DMS114 treated with DMSO at 0.1 percent for 48 hours (cell line): ENCODE results near the gene MPPED1.

Source experiments
- DNase-seq: peaks from one replicate; lab custom pipeline; 2025; ENCODE audit not compliant: unreplicated experiment; lab: John Stamatoyannopoulos, UW

Gene MPPED1

GRCh38 chr22:43535741-43536140, 123.9 kb downstream of the MPPED1 start:
- no peak for DNase-seq

DNA sequence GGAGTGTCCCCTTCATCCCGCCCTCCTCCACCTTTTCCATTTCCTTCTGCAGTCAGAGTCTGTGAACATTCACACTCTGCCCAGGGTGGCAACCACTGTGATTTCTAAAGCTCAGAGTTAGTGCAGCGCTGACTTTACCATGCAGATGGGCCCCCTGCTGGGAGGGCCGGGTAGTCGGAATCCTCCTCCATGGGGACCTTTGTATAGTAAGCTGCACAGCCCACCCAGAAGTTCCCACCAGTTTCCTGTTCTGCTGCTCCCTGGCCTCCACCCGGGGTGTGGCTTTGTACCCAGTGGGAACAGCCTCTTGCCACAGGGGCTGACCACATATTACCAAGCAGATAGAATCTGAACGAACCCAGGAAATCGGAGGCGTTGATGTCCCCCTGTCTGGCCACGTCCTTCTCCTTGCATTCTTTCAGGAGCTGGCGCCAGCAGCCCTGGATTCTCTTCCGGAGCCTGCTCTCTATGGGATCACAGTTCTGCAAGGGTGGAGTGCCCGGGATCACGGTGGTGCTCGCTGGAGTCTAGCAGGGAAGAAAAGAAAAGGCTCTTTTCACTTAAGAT, 125.3 kb downstream of the MPPED1 start:
- no peak for DNase-seq

- no peak for DNase-seq
Measured at GRCh38 chr22:43539572-43540528, 128.0 kb downstream of the MPPED1 start.

DNA sequence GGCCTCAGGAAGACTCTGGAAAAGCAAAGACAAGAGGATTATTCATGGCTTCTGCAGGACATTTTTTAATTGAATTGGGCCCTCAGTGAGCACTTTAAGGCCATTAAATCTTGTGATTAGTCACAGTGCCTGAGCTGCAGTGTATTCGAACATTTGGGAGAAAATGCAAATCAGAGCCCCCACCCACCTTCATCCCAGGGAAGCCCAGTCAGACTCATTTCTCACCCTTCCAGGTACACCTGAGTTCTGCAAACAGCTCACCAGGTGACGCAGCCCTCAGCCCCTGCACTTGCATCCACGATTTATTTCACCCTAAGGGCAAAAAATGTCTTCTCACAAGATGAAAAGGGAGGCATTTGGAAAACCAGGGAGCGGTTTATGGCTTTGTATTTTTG, 128.7 kb downstream of the MPPED1 start:
- no peak for DNase-seq

DNA sequence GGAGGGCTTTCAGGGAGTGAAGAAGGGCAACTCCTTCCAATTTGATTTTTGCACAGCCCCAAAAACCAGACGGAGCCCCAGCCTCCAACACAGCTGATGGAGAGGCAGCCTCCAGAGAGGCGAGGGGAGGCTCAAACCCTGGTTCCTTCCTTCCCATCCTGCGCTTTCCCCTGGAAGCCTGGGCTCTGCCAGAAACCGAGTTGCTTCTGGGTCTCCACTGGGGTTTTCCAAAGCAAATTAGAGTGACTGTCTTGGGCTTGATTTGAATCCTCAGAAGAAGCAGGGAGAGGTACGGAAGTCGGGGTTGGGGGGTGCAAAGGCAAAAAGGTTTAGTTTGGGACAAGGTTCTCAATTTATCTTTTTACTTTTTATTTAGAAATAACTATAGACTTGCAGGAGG, 129.2 kb downstream of the MPPED1 start:
- no peak for DNase-seq

GRCh38 chr22:43541462-43542407, 129.9 kb downstream of the MPPED1 start:
- no peak for DNase-seq

DNA sequence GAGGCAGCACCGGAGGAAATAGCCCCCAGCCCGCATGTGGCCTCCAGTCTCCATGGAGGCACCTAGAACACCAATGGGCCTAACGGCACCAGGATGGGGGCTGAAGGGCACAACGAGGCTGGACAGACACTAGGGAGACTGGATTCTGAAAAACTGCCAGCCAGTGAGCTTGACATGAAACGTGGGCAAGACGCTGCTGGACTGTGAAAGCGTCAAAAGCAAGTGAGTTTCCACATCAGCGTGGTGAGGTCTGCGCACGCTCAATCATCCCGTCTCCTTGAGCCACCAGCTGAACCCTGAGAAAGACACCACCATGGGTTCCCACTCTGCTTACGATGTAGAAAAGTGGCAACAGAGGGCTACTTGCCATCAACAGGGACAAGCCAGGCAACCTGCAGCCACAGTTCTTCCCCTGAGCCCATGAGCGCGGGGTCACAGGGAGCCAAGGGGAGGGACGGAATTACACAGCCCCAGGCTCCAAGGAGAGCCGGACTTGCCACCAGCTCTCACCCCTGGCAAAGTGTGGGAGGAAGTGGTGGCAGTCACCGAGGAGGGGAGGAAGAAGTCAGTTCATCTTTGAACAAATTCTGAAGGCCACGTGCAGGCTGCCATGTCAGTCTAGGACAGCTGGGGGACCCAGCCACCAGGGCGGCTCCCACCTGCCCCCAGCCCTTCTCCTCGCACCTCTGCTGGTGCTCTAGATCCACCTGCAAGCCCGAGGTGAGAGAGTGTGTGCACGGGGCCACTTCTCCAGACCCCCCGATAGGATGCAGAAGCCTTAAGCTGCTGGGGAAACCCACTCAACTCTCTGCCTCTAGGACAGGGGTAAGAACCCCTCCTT, 131.1 kb downstream of the MPPED1 start:
- DNase-seq, result no peak

- DNase-seq, result no peak
Measured at GRCh38 chr22:43543522-43544288, 131.9 kb downstream of the MPPED1 start.

GRCh38 chr22:43544289-43544673, 132.5 kb downstream of the MPPED1 start:
- DNase-seq, result no peak

DNA sequence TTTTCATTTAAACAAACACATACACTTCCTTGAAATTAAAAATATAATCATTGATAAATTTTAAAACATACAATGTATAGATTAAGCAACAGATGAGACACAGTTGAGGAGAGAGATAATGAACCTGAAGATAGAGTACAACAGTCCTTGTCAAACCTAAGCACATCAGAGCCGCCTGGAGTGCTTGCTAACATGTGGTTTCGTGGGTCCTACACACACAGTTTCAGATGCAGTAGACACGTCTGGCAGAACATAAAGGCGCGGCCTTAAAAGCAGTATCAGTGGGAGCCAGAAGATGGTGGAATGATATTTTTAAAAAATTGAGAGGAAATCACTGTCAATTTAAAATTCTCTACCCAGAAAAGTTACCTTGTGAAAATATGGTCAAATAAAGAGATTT, 134.4 kb downstream of the MPPED1 start:
- DNase-seq, result no peak

- DNase-seq, result no peak
Measured at GRCh38 chr22:43550024-43550620, 138.3 kb downstream of the MPPED1 start.

GRCh38 chr22:43550672-43551071, 138.9 kb downstream of the MPPED1 start:
- DNase-seq, result no peak

DNA sequence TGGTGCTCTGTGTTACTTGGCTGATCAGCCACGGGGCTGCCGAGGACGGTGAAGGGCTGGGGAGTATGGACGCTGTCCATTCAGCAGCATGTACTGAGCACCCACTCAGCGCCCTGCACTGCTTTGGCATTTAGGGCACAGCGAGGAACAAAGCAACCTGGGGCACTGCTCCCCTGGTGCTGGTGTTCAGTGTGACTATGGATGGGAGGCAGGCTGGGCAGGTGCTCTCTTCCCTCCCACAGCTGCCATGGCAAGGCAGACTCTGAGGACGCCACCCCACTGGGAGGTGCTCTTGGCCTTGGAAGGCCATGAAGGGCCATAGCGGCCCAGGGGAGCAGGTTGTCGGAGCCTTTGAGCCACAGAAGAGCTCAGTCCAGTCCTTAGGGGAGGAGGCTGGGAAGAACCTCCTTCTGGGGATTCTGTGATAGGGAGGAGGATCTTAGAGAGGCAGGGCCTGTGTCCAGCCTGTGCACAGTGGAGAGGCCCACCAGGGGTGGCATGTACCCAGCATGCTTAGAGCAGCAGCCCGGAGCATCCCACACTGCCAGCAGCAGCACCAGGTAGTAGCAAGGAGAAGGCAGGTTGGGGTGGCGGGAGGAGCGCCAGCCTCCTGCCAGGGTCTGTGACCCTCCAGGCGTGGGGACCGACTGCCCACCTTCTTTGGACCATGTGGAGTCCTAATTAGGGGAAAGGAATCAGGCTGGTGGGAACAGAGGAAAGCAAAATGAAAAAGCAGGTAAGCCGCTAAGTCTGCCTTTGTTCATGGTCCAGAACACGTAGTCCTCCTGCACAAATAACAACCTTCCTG, 141.8 kb downstream of the MPPED1 start:
- DNase-seq, result no peak

- DNase-seq, result no peak
Measured at GRCh38 chr22:43554259-43554636, 142.4 kb downstream of the MPPED1 start.

GRCh38 chr22:43554694-43555365, 143.0 kb downstream of the MPPED1 start:
- DNase-seq, result no peak

DNA sequence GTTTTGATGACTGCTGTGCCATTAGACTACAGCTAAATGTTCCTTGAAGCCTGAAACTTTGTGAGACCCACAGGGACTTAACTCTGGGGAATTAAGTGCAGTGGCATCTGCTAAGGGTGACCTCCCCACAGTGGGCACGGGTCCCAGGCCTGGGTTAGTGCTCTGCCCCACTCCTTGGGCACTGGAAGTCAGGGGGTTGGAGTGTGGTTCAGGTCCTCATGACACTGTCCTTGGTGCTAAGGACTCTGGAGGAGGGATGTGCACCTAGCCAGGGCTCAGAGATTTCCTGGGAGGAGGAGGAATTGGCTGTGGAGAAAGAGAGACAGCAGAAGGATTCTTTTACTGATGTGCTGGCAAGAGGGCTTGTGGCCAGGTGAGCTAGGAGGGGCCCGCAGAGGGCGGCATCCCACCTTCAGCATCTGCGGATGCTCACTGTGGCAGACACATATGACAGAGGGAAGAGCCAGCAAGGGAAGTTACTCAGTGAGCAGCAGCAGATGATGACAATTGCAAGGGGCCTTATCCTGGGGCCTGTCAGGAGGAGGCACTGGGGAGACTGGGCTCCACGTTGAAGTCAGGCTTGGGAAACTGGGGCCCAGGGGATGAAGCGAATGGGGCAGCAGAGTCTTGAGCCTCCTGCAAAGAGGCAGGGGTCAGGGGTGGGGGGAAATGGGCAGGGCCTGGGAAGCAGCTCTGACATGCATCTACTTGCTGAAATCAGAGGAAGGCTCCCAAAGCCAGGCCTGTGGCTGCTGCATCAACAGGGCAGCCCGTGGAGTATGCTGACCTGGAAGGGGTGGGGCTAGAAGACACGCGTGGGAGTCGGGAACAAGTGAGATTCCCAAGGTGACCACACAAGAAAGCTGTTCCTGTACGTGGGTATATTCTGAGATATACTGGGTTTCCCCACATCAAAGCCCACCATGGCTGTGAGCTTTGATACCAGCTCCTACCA, 144.0 kb downstream of the MPPED1 start:
- DNase-seq, result no peak
